Measurements from ENCODE around the gene MET.

MET gene

GRCh38 chr7:116670409-116671015, 1.5 kb upstream of the MET start:
- Mint-ChIP-seq H3K27me3 (ENCODE audit: low read depth, poor library complexity) (peaks cover 70% of the 10 kb centered on the region), H3K4me1 (peaks cover 27% of the 10 kb centered on the region), H3K4me3 (peak overlapping the region; percentile 49), H3K27ac (no peak overlapping the region), H3K36me3 (ENCODE audit: low read depth) (no peaks in the 10 kb centered on the region), H3K9me3 (peaks cover 4% of the 10 kb centered on the region)
- DNase-seq, result no peak
- no peak for TF ChIP-seq CTCF (IDR thresholded peaks at IDR 0.05)

- Mint-ChIP-seq H3K9me3 (peaks cover 4% of the 10 kb centered on the region), H3K4me1 (peaks cover 25% of the 10 kb centered on the region), H3K36me3 (ENCODE audit: low read depth) (no peaks in the 10 kb centered on the region), H3K4me3 (peak overlapping the region; percentile 83), H3K27ac (no peak overlapping the region), H3K27me3 (ENCODE audit: low read depth, poor library complexity) (peaks cover 76% of the 10 kb centered on the region)
- TF ChIP-seq CTCF (IDR thresholded peaks at IDR 0.05), result no peak
- no peak for DNase-seq
Observed at GRCh38 chr7:116671111-116671510, 885 bp upstream of the MET start.

GRCh38 chr7:116672596-116673456, 830 bp downstream of the MET start:
- peak; percentile 12 for DNase-seq
- Mint-ChIP-seq H3K4me3 (peak overlapping the region; percentile 87), H3K4me1 (peaks cover 25% of the 10 kb centered on the region), H3K36me3 (ENCODE audit: low read depth) (no peaks in the 10 kb centered on the region), H3K27ac (no peak overlapping the region), H3K27me3 (ENCODE audit: low read depth, poor library complexity) (peaks cover 90% of the 10 kb centered on the region), H3K9me3 (peaks cover 4% of the 10 kb centered on the region)
- no peak for TF ChIP-seq CTCF (IDR thresholded peaks at IDR 0.05)

GRCh38 chr7:116673457-116673865, 1.5 kb downstream of the MET start:
- H3K4me3 Mint-ChIP-seq, result peak overlapping the region; percentile 87
- peaks cover 4% of the 10 kb centered on the region for H3K9me3 Mint-ChIP-seq
- no peak for TF ChIP-seq CTCF (IDR thresholded peaks at IDR 0.05)
- DNase-seq, result no peak
- peaks cover 25% of the 10 kb centered on the region for H3K4me1 Mint-ChIP-seq
- H3K27me3 Mint-ChIP-seq (ENCODE audit: low read depth, poor library complexity), result peaks cover 92% of the 10 kb centered on the region
- no peak overlapping the region for H3K27ac Mint-ChIP-seq
- H3K36me3 Mint-ChIP-seq (ENCODE audit: low read depth), result no peaks in the 10 kb centered on the region

GRCh38 chr7:116674508-116675173, 2.6 kb downstream of the MET start:
- Mint-ChIP-seq H3K4me1 (peaks cover 25% of the 10 kb centered on the region), H3K9me3 (peaks cover 2% of the 10 kb centered on the region), H3K27me3 (ENCODE audit: low read depth, poor library complexity) (peaks cover 81% of the 10 kb centered on the region), H3K36me3 (ENCODE audit: low read depth) (no peaks in the 10 kb centered on the region), H3K27ac (no peak overlapping the region), H3K4me3 (peak overlapping the region; percentile 45)
- no peak for DNase-seq
- TF ChIP-seq CTCF (IDR thresholded peaks at IDR 0.05), result no peak
